BJ (cell line): ENCODE results near the gene SH2B2. TPM values are rescaled to one million over a fixed set of nuclear protein-coding genes. Genes with fewer than 3 reads are reported as not detected.

ENCODE experiments used
- CTCF ChIA-PET: fragments of 350-600 bp; formaldehyde crosslinking; extraction: SDS; loops from one replicate; lab custom pipeline; 2021; ENCODE audit warnings: antibody characterized with exemption, inconsistent platforms; lab: Yijun Ruan, JAX
- POLR2A ChIA-PET: fragments of 300-600 bp; sonication (Branson Sonifier 250); formaldehyde crosslinking; extraction: SDS; loops from one replicate; lab custom pipeline; 2021; ENCODE audit warnings: antibody characterized with exemption; lab: Charles Lee
- DNase-seq: peaks from one replicate; pipeline ENCODE4 v3.0.0-alpha.2; 2011; ENCODE audit warnings: low read depth
- H3K27me3 ChIP-seq: 2 replicates; pipeline ENCODE4 v1.6.0; 2011; ENCODE audit warnings: low read length; ENCODE audit not compliant: control insufficient read depth, insufficient read depth
- H3K36me3 ChIP-seq: 2 replicates; pipeline ENCODE4 v1.5.1; 2011; ENCODE audit warnings: low read length; ENCODE audit not compliant: control insufficient read depth, insufficient read depth
- H3K4me3 ChIP-seq: 2 replicates; pipeline ENCODE4 v1.5.1; 2011; ENCODE audit warnings: low read depth, mild to moderate bottlenecking, control low read depth, low read length
- polyA plus RNA-seq: library from polyadenylated mRNA; depleted of rRNA; stranded (reverse); fragments of >200 nt; gene quantifications from 2 replicates; pipeline ENCODE4 v1.2.3, GENCODE V29; 2011
- TF ChIP-seq, protein P1 (sequence below): IDR thresholded peaks from 2 replicates; pipeline ENCODE4 v1.5.1; 2011; ENCODE audit warnings: low read depth, mild to moderate bottlenecking, control low read depth, inconsistent platforms, low read length, moderate library complexity; ENCODE audit not compliant: insufficient read depth

The SH2B2 gene
- polyA plus RNA-seq, 1 experiment, result 0.58 TPM

DNA sequence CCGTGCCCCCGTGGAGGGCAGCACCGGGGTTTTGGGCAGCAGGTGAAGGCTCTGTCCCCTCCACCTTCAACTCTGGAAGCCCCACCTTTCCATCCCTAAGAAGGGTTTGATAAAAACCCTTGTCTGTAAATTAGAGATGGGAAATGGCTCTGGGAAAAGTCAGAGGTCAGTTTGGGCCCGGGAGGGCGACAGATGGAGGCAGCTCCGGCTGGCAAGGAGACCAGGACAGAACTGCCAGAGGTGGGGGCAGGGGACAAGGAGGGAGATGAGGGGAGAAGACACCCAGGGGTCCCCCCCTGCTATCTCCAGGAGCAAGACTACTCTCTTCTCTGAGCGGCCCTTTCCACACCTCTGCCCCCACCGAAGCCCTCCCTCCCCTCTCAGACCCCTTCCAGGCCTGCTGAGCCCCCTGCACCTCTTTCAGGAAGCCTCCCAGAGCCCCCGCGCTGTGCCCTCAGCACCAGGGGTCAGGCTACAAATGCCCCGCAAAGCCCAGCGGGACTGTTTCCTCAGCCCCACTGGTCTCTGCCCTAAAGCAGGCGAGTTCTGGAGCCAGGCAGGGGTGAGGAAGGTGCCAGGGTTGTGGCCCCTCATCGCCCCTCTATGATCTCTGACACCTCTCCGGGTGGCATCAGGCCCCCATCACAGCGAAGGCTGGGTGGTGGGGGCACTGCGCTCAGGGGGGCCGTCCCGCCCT is 980 bp upstream of the SH2B2 start:
- no peak for DNase-seq
- no peaks in the 10 kb centered on the region for H3K36me3 ChIP-seq
- ChIA-PET CTCF (no interaction called here), POLR2A (no interaction called here)
- H3K27me3 ChIP-seq, result no peaks in the 10 kb centered on the region
- TF ChIP-seq, protein P1, sequence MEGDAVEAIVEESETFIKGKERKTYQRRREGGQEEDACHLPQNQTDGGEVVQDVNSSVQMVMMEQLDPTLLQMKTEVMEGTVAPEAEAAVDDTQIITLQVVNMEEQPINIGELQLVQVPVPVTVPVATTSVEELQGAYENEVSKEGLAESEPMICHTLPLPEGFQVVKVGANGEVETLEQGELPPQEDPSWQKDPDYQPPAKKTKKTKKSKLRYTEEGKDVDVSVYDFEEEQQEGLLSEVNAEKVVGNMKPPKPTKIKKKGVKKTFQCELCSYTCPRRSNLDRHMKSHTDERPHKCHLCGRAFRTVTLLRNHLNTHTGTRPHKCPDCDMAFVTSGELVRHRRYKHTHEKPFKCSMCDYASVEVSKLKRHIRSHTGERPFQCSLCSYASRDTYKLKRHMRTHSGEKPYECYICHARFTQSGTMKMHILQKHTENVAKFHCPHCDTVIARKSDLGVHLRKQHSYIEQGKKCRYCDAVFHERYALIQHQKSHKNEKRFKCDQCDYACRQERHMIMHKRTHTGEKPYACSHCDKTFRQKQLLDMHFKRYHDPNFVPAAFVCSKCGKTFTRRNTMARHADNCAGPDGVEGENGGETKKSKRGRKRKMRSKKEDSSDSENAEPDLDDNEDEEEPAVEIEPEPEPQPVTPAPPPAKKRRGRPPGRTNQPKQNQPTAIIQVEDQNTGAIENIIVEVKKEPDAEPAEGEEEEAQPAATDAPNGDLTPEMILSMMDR, result no peak
- peak overlapping the region; percentile 69 for H3K4me3 ChIP-seq

DNA sequence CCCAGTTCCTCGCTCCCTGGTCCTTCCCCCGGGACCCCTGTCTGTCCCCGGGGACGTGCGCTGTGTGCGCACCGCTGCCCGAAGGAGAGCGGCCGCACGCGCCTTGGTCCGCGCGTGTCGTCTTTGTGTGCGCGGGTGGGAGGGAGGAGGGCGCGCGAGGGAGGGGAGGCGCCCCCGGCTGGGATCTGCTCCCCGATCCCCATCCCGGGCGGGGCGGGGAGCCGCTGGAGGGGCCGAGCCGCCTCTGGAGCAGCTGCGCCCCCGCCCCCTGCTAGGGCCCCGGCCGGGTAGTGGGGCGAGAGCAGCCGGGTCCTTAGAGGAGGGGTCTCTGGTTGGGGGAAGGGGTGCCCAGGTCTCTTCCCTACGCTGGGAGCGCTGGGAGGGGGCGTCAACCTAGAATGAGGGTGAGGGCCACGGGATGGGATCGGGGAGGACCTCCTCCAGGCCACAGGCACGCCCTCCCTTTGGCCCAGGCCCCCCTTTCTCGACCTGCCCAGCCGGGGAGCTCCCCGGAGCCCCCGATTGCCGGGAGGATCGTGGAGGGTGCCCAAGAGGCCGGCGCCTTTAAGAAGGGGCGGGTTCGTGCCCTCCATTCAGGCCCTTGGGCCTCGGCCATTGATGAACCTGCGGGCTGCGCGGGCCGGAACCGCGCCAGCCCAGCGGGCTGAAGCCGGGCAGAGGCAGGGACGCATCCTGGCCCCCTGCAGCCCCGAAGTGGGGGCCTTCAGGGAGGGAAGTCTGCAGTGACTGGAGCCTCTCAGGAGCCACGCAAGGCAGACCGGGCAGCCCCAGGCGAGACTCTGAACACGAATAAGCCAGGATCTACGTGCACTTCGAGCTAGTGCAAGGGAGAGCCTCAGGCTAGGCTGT is 678 bp downstream of the SH2B2 start:
- no peak for DNase-seq
- Histone ChIP-seq H3K36me3 (no peaks in the 10 kb centered on the region), H3K27me3 (no peaks in the 10 kb centered on the region), H3K4me3 (peak overlapping the region; percentile 79)
- TF ChIP-seq, protein P1, result no peak
- ChIA-PET POLR2A (no interaction called here), CTCF (interaction anchor here (0.7 to 1.8 kb wide), 6 partner anchors 8 to 877 kb away, joined by 3 to 7 read pairs (median 4); no protein-coding TSS in a partner anchor)

DNA sequence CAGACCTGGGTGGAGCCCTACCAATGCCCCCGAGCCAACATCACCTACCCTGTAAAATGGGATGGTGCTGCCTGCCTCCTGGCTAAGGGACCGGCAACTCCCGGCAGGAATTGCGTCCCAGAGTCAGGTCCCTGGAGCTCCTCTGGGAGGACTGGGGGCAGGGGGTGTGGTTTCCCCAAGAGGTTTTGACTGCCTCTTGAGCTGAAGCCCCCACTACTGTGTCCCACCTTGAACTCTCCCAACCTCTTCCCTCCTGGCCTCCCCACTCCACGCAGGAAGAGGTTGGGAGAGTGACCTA is 1.3 kb downstream of the SH2B2 start:
- DNase-seq, result no peak
- peak overlapping the region; percentile 79 for H3K4me3 ChIP-seq
- no peaks in the 10 kb centered on the region for H3K27me3 ChIP-seq
- ChIA-PET POLR2A (no interaction called here), CTCF (interaction anchor here (0.7 to 1.8 kb wide), 6 partner anchors 8 to 877 kb away, joined by 3 to 7 read pairs (median 4); no protein-coding TSS in a partner anchor)
- TF ChIP-seq, protein P1, result no peak
- no peaks in the 10 kb centered on the region for H3K36me3 ChIP-seq

DNA sequence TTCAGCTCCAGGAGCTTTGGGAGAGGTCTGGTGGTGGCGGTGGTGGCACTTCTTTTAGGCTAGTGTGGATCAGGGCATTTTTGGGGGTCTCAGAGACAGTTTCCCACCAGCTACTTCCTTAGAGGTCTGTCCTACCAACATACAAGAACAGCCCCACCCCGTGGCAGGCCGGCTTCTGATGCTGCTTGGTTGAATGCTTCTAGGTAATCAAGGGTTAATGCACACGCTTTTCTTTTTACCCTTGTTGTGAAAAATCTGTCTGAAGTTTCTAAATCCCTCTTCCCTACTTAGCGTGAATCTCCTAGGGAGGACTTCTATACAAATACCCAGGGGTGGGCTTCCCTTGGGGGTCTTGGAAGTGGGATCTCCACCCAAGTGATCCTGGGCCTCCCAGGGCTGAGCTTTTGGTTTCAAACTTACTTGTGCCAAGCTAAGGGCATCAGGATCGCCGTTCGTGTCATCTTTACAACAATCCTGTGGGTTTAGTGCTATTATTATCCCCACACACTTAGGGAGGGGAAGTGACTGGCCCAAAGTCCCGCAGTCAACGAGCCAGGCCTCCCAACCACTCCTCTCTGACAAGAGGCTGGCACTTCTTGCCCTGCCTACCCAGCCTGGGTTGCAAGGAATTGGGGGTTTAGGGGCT is 1.7 kb downstream of the SH2B2 start:
- Histone ChIP-seq H3K36me3 (no peaks in the 10 kb centered on the region), H3K4me3 (0 out of 2 replicates have a peak overlapping the region, but pooled peaks have one; percentile 79), H3K27me3 (peaks cover under 1% of the 10 kb centered on the region)
- TF ChIP-seq, protein P1, result no peak; the same call in 1 of the 2 replicates
- CTCF ChIA-PET, result interaction anchor here (0.9 to 1.8 kb wide), 4 partner anchors 8 to 878 kb away, joined by 3 to 7 read pairs (median 6); no protein-coding TSS in a partner anchor
- no peak for DNase-seq
- POLR2A ChIA-PET, result no interaction called here

GRCh38 chr7:102289057-102289456 is 2.4 kb downstream of the SH2B2 start:
- no peak for DNase-seq
- Histone ChIP-seq H3K27me3 (peaks cover 2% of the 10 kb centered on the region), H3K4me3 (no peak overlapping the region), H3K36me3 (no peaks in the 10 kb centered on the region)
- ChIA-PET CTCF (interaction anchor here (0.7 to 1.8 kb wide), 2 partner anchors 102 to 963 kb away, joined by 3 to 7 read pairs; no protein-coding TSS in a partner anchor), POLR2A (no interaction called here)
- TF ChIP-seq, protein P1, result no peak
